NB4 (cell line): ENCODE results near the gene TPCN1.

ENCODE experiments used
- CTCF ChIP-seq: IDR thresholded peaks from one replicate; pipeline ENCODE4 v1.5.1; 2012; ENCODE audit warnings: low read depth, low read length
- MYC ChIP-seq: IDR thresholded peaks from 2 replicates; pipeline ENCODE4 v1.6.1; 2011; ENCODE audit warnings: low read depth, low read length

GRCh38 chr12:113221997-113222729 lies 899 bp downstream of the TPCN1 start:
- TF ChIP-seq CTCF (no peak), MYC (no peak)
